GM12865 (cell line): Measurements from ENCODE around the gene ASTL.

Source experiments
- DNase-seq: peaks from one replicate; pipeline ENCODE4 v3.0.0; 2010; ENCODE audit warnings: low read depth
- H3K4me3 ChIP-seq: 2 replicates; pipeline ENCODE4 v1.5.1; 2011; ENCODE audit warnings: mild to moderate bottlenecking, low read depth, low read length, control low read depth
- TF ChIP-seq, protein P1 (sequence below): IDR thresholded peaks from 2 replicates; pipeline ENCODE4 v1.5.1; 2011; ENCODE audit warnings: low read length, control low read depth, low read depth, inconsistent platforms; ENCODE audit not compliant: insufficient read depth; ENCODE audit errors: missing control alignments

The ASTL gene

DNA sequence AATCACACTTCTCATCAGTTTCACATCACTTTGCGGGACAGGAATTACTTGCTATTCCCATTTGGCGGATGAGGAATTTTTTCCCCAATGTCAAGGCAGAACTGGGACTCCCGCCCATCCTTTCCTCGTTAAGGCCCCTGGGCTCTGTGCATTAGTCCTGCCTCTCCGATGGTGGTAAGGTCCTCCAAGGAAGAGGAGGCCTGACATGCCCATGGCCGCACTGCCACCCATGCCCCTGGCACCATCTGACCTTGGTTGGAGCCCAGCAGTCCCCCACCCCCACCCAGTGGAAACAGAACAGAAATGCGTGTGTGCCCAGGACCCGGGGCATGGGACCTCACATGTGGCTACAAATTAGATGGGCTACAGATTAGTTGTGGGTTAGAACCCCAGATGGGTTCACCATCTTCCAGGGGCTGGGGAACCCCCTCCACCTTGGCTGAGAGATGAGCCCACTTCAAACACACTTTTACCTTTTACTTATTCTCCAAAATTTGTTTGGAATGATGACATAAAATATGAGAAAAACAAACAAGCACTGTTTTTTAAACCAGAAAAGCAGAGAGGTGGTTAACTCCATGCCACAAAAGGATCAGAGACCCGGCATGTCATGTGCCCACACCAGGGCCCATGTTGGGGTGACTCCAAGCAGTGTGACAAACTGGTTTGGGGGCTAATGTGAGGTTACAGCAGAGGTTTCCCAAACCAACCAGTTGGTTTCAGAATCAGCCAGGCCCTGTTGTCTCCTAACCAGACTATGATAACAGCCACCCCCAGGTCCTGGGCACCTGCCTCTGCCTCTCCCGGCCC lies 17.9 kb upstream of the ASTL start:
- DNase-seq, result peak; percentile 61
- TF ChIP-seq, protein P1, sequence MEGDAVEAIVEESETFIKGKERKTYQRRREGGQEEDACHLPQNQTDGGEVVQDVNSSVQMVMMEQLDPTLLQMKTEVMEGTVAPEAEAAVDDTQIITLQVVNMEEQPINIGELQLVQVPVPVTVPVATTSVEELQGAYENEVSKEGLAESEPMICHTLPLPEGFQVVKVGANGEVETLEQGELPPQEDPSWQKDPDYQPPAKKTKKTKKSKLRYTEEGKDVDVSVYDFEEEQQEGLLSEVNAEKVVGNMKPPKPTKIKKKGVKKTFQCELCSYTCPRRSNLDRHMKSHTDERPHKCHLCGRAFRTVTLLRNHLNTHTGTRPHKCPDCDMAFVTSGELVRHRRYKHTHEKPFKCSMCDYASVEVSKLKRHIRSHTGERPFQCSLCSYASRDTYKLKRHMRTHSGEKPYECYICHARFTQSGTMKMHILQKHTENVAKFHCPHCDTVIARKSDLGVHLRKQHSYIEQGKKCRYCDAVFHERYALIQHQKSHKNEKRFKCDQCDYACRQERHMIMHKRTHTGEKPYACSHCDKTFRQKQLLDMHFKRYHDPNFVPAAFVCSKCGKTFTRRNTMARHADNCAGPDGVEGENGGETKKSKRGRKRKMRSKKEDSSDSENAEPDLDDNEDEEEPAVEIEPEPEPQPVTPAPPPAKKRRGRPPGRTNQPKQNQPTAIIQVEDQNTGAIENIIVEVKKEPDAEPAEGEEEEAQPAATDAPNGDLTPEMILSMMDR, result no peak
- H3K4me3 ChIP-seq, result peak overlapping the region; percentile 64

GRCh38 chr2:96154506-96155380 lies 16.4 kb upstream of the ASTL start:
- TF ChIP-seq, protein P1, result no peak
- H3K4me3 ChIP-seq, result no peak overlapping the region
- no peak for DNase-seq

DNA sequence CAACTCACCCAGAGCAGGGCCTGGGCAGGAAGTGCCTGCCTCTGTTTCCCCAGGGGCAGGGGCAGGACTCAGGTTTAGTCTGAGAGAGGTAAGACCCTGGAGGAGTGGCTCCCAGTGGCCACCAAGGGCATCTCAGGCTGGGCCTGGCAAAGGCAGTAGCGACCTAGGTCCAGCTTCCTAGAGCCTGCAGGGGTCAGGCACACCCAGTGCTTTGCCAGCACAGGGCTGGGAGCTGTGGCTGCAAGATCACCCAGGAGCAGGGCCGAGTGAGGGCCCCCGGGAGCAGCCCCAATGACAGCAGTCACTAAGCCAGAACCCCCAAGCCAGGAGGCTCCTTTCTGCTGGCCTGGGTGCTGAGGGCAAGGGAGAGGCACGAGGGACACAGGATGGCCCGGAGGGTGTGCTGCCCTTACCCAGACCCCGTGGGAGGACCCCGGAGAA lies 15.7 kb upstream of the ASTL start:
- DNase-seq, result no peak
- TF ChIP-seq, protein P1, result no peak
- H3K4me3 ChIP-seq, result no peak overlapping the region

DNA sequence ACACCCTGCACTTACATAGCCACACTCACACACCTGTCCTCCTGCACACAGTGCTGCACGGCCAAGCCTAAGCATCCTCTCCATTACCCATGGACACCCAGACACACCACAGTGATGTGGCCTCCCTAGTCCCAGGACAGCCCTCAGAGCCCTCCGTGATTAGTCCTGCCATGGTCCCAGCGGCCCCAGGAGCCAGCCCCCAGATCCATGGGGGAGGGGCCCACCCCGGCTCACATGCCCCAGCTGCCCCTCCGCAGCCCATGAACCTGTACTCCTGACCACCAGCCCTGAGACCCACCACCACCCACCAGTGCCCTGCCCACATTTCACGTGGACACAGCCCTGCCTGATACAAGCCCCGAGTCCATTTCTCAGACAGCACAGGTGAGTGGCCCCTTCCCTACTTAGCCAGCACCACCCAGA lies 15.0 kb upstream of the ASTL start:
- no peak overlapping the region for H3K4me3 ChIP-seq
- TF ChIP-seq, protein P1, result no peak
- DNase-seq, result no peak

DNA sequence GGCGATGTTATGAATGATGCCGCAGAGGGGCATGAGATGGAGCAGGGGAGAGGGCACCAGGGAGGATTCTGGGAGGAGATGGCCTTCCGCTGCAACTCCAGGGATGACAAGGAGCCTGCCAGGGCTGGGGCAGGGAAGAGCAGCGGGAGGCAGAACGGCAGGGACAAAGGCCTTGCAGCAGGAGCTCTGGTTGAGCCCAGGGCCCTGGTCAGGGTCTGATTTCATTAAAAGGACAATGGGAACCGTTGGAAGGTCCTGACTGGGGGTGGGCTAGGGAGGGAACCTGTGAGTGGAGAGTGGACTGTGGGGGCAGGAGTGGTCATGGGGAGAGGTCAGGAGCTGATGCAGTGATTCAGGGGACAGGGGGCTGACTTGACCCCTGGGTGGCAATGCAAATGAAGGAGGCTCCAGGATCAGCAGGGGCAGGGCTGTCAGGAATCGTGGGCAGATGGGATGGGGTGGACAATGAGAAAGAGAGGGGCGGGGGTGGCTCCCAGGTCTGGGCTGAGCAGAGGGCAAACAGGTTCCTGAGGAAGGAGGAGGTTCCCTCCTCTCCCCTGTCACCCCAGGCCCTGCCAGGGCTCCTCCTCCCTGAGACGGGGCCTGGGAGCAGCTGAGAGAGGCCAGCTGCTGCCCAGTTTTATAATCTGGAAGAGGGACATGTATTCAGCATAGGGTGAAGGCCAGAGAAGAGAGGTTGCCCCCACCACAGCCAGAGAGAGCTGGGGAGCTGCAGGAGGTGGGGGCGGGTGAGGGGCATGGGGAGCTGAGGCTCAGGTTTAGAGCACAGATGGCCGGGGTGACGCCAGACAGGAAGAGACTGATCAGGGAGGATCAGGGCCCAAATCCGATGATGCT lies 14.2 kb upstream of the ASTL start:
- DNase-seq, result no peak
- TF ChIP-seq, protein P1, result no peak
- no peak overlapping the region for H3K4me3 ChIP-seq

DNA sequence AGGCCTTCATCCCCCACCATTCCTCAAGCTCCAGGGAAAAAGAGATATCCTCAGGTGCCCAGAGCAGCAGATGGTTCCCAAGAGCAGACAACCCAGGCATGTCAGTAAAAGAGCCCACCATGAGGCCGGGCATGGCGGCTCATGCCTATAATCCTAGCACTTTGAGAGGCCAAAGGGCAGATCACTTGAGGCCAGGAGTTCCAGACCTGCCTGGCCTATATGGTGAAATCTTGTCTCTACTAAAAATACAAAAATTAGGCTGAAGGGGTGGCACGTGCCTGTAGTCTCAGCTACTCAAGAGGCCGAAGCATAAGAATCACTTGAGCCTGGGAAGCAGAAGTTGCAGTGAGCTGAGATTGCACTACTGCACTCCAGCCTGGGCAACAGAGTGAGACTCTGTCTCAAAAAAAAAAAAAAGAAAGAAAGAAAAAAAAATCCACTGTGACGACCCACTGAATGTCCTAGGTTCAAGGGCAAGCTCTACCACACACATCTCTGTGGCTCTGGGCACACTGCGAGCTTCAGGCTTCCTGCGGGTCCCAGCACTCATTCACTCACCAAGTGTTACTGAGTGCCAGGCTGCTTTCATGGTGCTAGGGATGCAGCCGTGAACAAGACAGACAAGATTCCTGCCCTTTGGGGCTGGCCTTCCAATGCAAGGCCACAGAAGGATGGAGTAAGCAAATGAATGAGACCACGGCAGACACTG lies 13.4 kb upstream of the ASTL start:
- DNase-seq, result no peak
- H3K4me3 ChIP-seq, result no peak overlapping the region
- TF ChIP-seq, protein P1, result no peak
